T-cell (primary cell): ENCODE results near the gene SNPH. TPM values are rescaled to one million over a fixed set of nuclear protein-coding genes. Genes with fewer than 3 reads are reported as not detected.

ENCODE experiments used
- ATAC-seq, 4 experiments: fragments of 200-7000 bp in 3 of 4; fragments of 150-1000 bp in 1 of 4; cut with Tn5 transposase; replicated peaks in 1 of 4; 1 replicate in 3 of 4; 2 replicates in 1 of 4; pipeline ENCODE4 v1.10.0; 2021; ENCODE audit warnings: moderate library complexity in 3 of 4, mild to moderate bottlenecking in 2 of 4, moderate number of reproducible peaks in 1 of 4
- CTCF ChIA-PET, 2 donors: fragments of 300-600 bp; sonication (Branson Sonifier 250); formaldehyde crosslinking; loops; one replicate each; lab custom pipeline; 2022; ENCODE audit warnings: antibody characterized with exemption in 2 of 2; lab: Charles Lee
- POLR2A ChIA-PET, 2 donors: fragments of 300-600 bp; sonication (Branson Sonifier 250); formaldehyde crosslinking; loops; one replicate each; lab custom pipeline; 2022; ENCODE audit warnings: antibody characterized with exemption in 2 of 2; lab: Charles Lee
- DNase-seq, 35 experiments: peaks; one replicate each; pipeline versions ENCODE4 v3.0.0 to v3.0.0-alpha.2; 2013 to 2023
- H3K27ac ChIP-seq: one replicate; pipeline ENCODE4 v1.5.1; 2013; ENCODE audit warnings: low read length
- H3K27me3 ChIP-seq, 2 experiments: replicated peaks in 1 of 2; 1 replicate in 1 of 2; 2 replicates in 1 of 2; pipeline versions ENCODE4 v1.6.1 to v1.7.0; 2013; ENCODE audit warnings: low read length in 1 of 2, mixed read lengths in 1 of 2; ENCODE audit not compliant: control insufficient read depth in 2 of 2, insufficient read depth in 2 of 2; ENCODE audit errors: extremely low read depth in 1 of 2
- H3K36me3 ChIP-seq, 2 donors: 1 replicate in 1 of 2; 2 replicates in 1 of 2; pipeline versions ENCODE4 v1.6.1 to v1.7.0; 2013; ENCODE audit warnings: low read length in 1 of 2; ENCODE audit not compliant: control insufficient read depth in 2 of 2, insufficient read depth in 1 of 2; ENCODE audit errors: extremely low read depth in 1 of 2
- H3K4me1 ChIP-seq, 2 experiments: 1 replicate in 1 of 2; 2 replicates in 1 of 2; pipeline versions ENCODE4 v1.6.1 to v1.7.0; 2013; ENCODE audit warnings: low read length in 2 of 2, mixed read lengths in 1 of 2; ENCODE audit not compliant: insufficient read depth in 2 of 2, control insufficient read depth in 1 of 2; ENCODE audit errors: extremely low read depth in 1 of 2
- H3K4me3 ChIP-seq, 2 donors: 1 replicate in 1 of 2; 2 replicates in 1 of 2; pipeline versions ENCODE4 v1.5.1 to v1.7.0; 2013; ENCODE audit warnings: mild to moderate bottlenecking in 2 of 2, low read length in 1 of 2, moderate library complexity in 1 of 2; ENCODE audit not compliant: control insufficient read depth in 1 of 2; ENCODE audit errors: extremely low read depth in 1 of 2
- H3K9me3 ChIP-seq: 2 replicates; pipeline ENCODE4 v1.7.0; 2013
- H3K27ac Mint-ChIP-seq, 2 donors: one replicate each; pipeline ENCODE4 v1.8.0; 2020 to 2021; ENCODE audit warnings: mild to moderate bottlenecking in 2 of 2, mixed read lengths in 2 of 2
- H3K27me3 Mint-ChIP-seq, 2 donors: one replicate each; pipeline ENCODE4 v1.8.0; 2021 to 2022; ENCODE audit warnings: mixed read lengths in 2 of 2
- H3K36me3 Mint-ChIP-seq: one replicate; pipeline ENCODE4 v1.8.0; 2021; ENCODE audit warnings: mixed read lengths
- H3K4me1 Mint-ChIP-seq, 3 donors: one replicate each; pipeline ENCODE4 v1.8.0; 2020 to 2022; ENCODE audit warnings: mixed read lengths in 3 of 3, mild to moderate bottlenecking in 1 of 3
- H3K4me3 Mint-ChIP-seq, 3 donors: one replicate each; pipeline ENCODE4 v1.8.0; 2020 to 2022; ENCODE audit warnings: mild to moderate bottlenecking in 3 of 3, mixed read lengths in 3 of 3, moderate library complexity in 3 of 3
- H3K9me3 Mint-ChIP-seq, 3 donors: one replicate each; pipeline ENCODE4 v1.8.0; 2020 to 2022; ENCODE audit warnings: mixed read lengths in 3 of 3
- WGBS: methylation state at CpG from one replicate; pipeline ENCODE4 v1.1.5; 2013; ENCODE audit warnings: missing lambda C conversion rate; ENCODE audit not compliant: insufficient coverage; 5-methylcytosine and 5-hydroxymethylcytosine counted together
- total RNA-seq, 35 experiments: library from RNA in 6 of 35; stranded (reverse) in 6 of 35; fragments of 120-200 nt in 1 of 35; gene quantifications; one replicate each; pipeline versions ENCODE4 v1.2.1 to v1.2.4 and lab custom pipeline; 2013 to 2026

The SNPH gene
- total RNA-seq, 5 donors from 2014 or later (not counting 1 experiment from before 2014, with no cell fraction given): 12.9 to 29.8 (median 23.4) TPM

DNA sequence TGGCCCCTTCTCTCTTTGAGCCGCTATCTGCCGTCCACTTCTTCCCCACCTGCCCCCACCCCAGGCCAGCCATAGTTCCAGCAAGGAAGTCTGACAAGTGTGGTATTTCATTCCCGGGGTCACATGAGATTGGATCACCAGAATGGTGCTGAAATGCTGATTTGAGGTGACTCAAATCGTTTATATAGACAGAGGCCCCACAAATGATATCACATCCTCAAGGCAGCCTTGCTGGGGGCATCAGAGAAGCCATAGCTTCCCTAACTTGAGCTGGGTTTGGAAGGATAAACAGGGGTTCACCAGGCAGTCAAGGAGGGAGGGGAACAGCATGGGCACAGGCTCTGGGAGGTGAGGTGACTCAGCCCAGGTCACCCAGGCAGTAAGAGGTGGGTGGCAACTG lies 53.0 kb downstream of the SNPH start:
- ATAC-seq: no peak
- CTCF ChIA-PET: interaction anchor here in 1 of 2 donors (0.6 kb wide), 1 partner anchor 73 kb away, joined by 5 read pairs; no protein-coding TSS in a partner anchor

DNA sequence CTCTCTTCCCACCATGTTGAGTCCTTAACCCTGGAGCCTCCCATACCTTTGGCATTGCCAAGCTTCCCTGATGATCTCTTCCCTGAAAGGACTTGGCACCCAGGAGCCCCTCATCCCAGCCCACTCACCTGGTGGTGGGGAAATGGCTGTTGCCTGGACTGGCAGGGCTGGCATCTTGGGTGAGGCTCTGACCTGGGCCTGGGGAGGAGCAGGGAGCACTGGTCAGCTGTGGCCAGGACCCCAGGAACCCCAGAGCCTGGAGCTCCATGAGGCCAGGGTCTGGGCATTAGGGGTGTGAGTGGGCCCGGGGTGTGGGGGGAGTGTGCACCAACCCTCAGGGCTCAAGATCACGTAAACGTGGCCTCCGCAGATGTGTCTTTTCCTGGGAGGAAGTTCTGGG lies 53.4 kb downstream of the SNPH start:
- Mint-ChIP-seq H3K4me3 (no peak overlapping the region), H3K9me3 (no peaks in the 10 kb centered on the region), H3K27me3 (no peaks in the 10 kb centered on the region), H3K4me1 (peaks cover 6 to 8% (median 7%) of the 10 kb centered on the region in 3 donors), H3K36me3 (no peaks in the 10 kb centered on the region), H3K27ac (no peak overlapping the region)
- DNase-seq: no peak
- H3K36me3 ChIP-seq: no peaks in the 10 kb centered on the region
- H3K4me3 ChIP-seq: no peak overlapping the region
- no peaks in the 10 kb centered on the region for H3K9me3 ChIP-seq
- peaks cover 0 to 2% of the 10 kb centered on the region in 2 experiments for H3K27me3 ChIP-seq
- peaks cover under 1 to 1% of the 10 kb centered on the region in 2 experiments for H3K4me1 ChIP-seq
- H3K27ac ChIP-seq: no peak overlapping the region
- ChIA-PET CTCF (no interaction called here), POLR2A (no interaction called here)
- WGBS: no CpG with 5 or more reads among the region's 4 CpGs
- ATAC-seq: no peak

More for the DNA sequence above, 53.0 kb downstream of the SNPH start:
- POLR2A ChIA-PET: no interaction called here
- Histone ChIP-seq H3K9me3 (no peaks in the 10 kb centered on the region), H3K36me3 (no peaks in the 10 kb centered on the region), H3K27me3 (peaks cover 0 to 2% of the 10 kb centered on the region in 2 experiments), H3K27ac (no peak overlapping the region), H3K4me3 (no peak overlapping the region), H3K4me1 (no peaks in the 10 kb centered on the region)
- WGBS: no CpG with 5 or more reads among the region's 4 CpGs
- H3K4me1 Mint-ChIP-seq: peaks cover 4 to 8% (median 5%) of the 10 kb centered on the region in 3 donors
- H3K36me3 Mint-ChIP-seq: no peaks in the 10 kb centered on the region
- H3K9me3 Mint-ChIP-seq: no peaks in the 10 kb centered on the region
- no peak overlapping the region for H3K27ac Mint-ChIP-seq
- no peak overlapping the region for H3K4me3 Mint-ChIP-seq
- no peak for DNase-seq
- no peaks in the 10 kb centered on the region for H3K27me3 Mint-ChIP-seq

DNA sequence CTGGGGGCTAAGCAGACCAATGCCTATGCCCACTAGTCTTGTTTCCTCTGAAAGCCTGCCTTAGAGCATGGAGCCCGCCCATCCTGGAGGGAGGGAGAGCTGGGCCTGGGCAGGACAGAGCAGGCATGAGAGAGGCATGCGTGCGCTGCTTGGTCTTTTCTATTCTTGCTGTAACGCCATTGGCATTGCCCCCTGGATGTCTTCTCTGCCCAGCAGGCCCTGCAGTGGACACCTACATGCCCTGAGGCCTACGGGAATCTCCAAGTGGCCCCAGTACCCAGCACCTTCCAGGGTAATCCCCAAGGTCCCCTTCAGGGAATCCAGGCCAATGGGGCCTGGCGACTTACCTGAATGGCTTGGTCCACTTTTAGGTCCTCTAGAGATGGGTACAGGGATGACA lies 53.9 kb downstream of the SNPH start:
- Mint-ChIP-seq H3K27me3 (no peaks in the 10 kb centered on the region), H3K27ac (no peak overlapping the region)
- 78% methylated on average over 5 of the region's 6 CpGs for WGBS

DNA sequence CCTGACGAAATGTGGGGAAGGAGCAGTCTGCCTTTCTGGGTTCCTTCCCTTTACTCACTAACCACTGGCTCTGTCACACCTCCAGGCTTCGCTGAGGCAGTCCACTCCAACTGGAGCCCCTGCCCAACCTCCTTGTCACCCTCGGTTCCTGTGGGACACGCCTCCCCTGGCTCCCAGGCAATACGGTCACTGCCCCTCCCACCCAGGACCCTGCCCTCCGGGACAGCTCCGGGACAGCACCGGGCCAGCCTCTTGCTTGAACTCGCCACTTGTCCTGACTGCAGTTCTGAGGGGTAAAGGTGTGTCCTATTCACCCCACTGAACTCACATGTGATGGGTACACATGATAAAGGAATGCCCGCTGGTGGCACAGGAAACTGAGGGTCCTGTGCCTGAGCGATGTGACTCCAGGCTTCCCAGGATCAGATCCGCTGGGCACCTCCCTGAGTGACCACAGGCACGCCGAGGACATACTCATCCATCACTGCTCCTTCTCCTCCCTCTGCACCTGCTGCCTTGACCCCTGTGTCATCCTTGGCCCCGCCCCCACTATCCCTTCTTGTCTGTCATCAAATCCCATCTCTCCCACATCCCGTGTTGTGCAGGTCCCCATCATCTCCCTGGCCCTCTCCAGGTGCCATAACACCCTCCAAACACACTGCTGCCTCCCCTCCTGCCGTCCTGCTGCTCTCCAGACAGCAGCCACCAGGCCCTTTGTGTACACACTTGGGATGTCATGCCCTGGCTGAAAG lies 55.0 kb downstream of the SNPH start:
- POLR2A ChIA-PET: no interaction called here
- H3K36me3 Mint-ChIP-seq: no peaks in the 10 kb centered on the region
- DNase-seq (no peak), ATAC-seq (no peak)
- CTCF ChIA-PET: interaction anchor here in 1 of 2 donors (0.6 to 1.1 kb wide), 2 partner anchors 8 to 445 kb away, joined by 3 read pairs; no protein-coding TSS in a partner anchor
- Histone ChIP-seq H3K27ac (no peak overlapping the region), H3K36me3 (no peaks in the 10 kb centered on the region), H3K4me1 (peaks cover 9 to 14% of the 10 kb centered on the region in 2 experiments), H3K4me3 (no peak overlapping the region), H3K9me3 (no peaks in the 10 kb centered on the region), H3K27me3 (peaks cover 0 to 2% of the 10 kb centered on the region in 2 experiments)
- 88% methylated on average over 12 of the region's 17 CpGs for WGBS
- peaks cover 6 to 8% (median 7%) of the 10 kb centered on the region in 3 donors for H3K4me1 Mint-ChIP-seq
- H3K27ac Mint-ChIP-seq: no peak overlapping the region
- no peaks in the 10 kb centered on the region for H3K9me3 Mint-ChIP-seq
- H3K27me3 Mint-ChIP-seq: no peaks in the 10 kb centered on the region
- no peak overlapping the region for H3K4me3 Mint-ChIP-seq

More for the DNA sequence above, 53.9 kb downstream of the SNPH start:
- peaks cover 0 to 2% of the 10 kb centered on the region in 2 experiments for H3K27me3 ChIP-seq
- Mint-ChIP-seq H3K9me3 (no peaks in the 10 kb centered on the region), H3K4me1 (peaks cover 6 to 8% (median 7%) of the 10 kb centered on the region in 3 donors), H3K4me3 (no peak overlapping the region), H3K36me3 (no peaks in the 10 kb centered on the region)
- ATAC-seq (no peak), DNase-seq (no peak)
- H3K4me1 ChIP-seq: peaks cover 6 to 7% of the 10 kb centered on the region in 2 experiments
- H3K9me3 ChIP-seq: no peaks in the 10 kb centered on the region
- H3K27ac ChIP-seq: no peak overlapping the region
- no peak overlapping the region for H3K4me3 ChIP-seq
- ChIA-PET CTCF (no interaction called here), POLR2A (no interaction called here)
- H3K36me3 ChIP-seq: no peaks in the 10 kb centered on the region

DNA sequence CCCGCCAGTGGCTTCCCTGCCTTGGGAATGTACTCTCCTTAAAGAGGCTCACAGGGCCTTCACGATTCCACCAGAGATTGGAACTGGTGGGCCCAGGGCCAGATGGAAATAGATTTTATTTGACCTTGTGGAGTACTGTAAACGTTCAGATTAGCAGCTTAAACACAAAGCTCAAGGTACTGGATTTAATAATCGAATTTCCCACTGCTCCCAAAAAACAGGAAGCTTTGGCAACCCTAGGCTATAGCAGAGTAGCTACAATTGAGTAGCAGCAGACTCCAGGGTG lies 55.5 kb downstream of the SNPH start:
- peaks cover 6 to 8% (median 7%) of the 10 kb centered on the region in 3 donors for H3K4me1 Mint-ChIP-seq
- H3K27ac Mint-ChIP-seq: no peak overlapping the region
- Histone ChIP-seq H3K27me3 (peaks cover 0 to 2% of the 10 kb centered on the region in 2 experiments), H3K4me1 (peaks cover 14 to 19% of the 10 kb centered on the region in 2 experiments), H3K36me3 (no peaks in the 10 kb centered on the region), H3K9me3 (no peaks in the 10 kb centered on the region), H3K4me3 (no peak overlapping the region), H3K27ac (no peak overlapping the region)
- H3K36me3 Mint-ChIP-seq: no peaks in the 10 kb centered on the region
- POLR2A ChIA-PET: no interaction called here
- H3K9me3 Mint-ChIP-seq: no peaks in the 10 kb centered on the region
- H3K27me3 Mint-ChIP-seq: no peaks in the 10 kb centered on the region
- H3K4me3 Mint-ChIP-seq: no peak overlapping the region
- ATAC-seq (no peak), DNase-seq (peak in 1 of 35 experiments; percentile 10)
- 70% methylated on average over 2 of the region's 4 CpGs for WGBS
- CTCF ChIA-PET: interaction anchor here in 1 of 2 donors (0.6 to 1.1 kb wide), 3 partner anchors 9 to 446 kb away, joined by 3 read pairs; no protein-coding TSS in a partner anchor

DNA sequence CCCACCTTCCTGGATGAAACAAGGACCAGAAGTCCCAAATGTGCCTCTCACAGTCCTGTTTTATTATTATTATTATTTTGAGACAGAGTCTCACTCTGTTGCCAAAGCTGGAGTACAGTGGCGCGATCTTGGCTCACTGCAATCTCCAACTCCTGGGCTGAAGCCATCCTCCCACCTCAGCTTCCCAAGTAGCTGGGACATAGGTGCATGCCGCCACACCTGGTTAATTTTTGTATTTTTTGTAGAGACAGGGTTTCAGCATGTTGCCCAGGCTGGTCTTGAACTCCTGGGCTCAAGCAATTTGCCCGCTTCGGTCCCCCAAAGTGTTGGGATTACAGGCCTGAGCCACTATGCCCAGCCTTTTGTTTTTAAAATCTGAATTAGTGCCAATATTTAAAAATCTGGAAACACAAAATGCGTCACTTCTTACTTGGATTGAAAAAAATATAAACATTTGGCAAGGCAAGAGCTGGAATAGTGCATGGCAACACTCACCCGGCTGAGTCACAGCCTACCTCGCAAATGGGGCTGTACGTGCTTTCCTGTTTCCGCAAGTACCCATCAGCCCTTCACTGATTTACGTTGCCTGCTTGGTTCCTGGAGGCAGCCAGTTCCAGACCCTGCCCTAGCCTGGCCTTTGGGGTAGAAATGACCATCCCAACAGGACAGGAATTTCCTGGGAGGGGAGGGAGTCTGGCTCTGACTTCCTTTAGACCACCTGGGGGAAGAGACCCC lies 56.6 kb downstream of the SNPH start:
- WGBS: 99% methylated on average over 8 of the region's 11 CpGs
- Histone ChIP-seq H3K4me3 (no peak overlapping the region), H3K9me3 (no peaks in the 10 kb centered on the region), H3K36me3 (no peaks in the 10 kb centered on the region), H3K27ac (no peak overlapping the region), H3K4me1 (peaks cover 15 to 28% of the 10 kb centered on the region in 2 experiments), H3K27me3 (peaks cover 0 to 2% of the 10 kb centered on the region in 2 experiments)
- DNase-seq (no peak), ATAC-seq (no peak)
- ChIA-PET CTCF (interaction anchor here in 1 of 2 donors (0.7 to 1.0 kb wide), 2 partner anchors 181 kb away, joined by 3 to 4 read pairs; no protein-coding TSS in a partner anchor), POLR2A (interaction anchor here in 1 of 2 donors (1.0 kb wide), 1 partner anchor 65 kb away, joined by 3 read pairs; no protein-coding TSS in a partner anchor)
- Mint-ChIP-seq H3K9me3 (no peaks in the 10 kb centered on the region), H3K36me3 (no peaks in the 10 kb centered on the region), H3K4me3 (no peak overlapping the region), H3K27me3 (no peaks in the 10 kb centered on the region), H3K27ac (no peak overlapping the region), H3K4me1 (peaks cover 4 to 7% (median 4%) of the 10 kb centered on the region in 3 donors)
